Fibroblast of lung (primary cell): ENCODE measurements around the gene DUSP1. TPM values are rescaled to one million over a fixed set of nuclear protein-coding genes. Genes with fewer than 3 reads are reported as not detected.

Experiments
- DNase-seq, 2 donors: peaks; one replicate each; pipeline versions ENCODE4 v3.0.0 to v3.0.0-alpha.2; 2010; ENCODE audit warnings: low read depth in 2 of 2
- H2AFZ ChIP-seq: 2 replicates; pipeline ENCODE4 v1.5.1; 2012; ENCODE audit warnings: low read length, control low read depth, inconsistent platforms
- H3K27ac ChIP-seq: 2 replicates; pipeline ENCODE4 v1.5.1; 2011; ENCODE audit warnings: low read length, control low read depth; ENCODE audit not compliant: insufficient read depth
- H3K27me3 ChIP-seq: 2 replicates; pipeline ENCODE4 v1.5.1; 2011; ENCODE audit warnings: mild to moderate bottlenecking, low read length; ENCODE audit not compliant: control insufficient read depth, insufficient read depth
- H3K36me3 ChIP-seq: 2 replicates; pipeline ENCODE4 v1.5.1; 2011; ENCODE audit warnings: low read length; ENCODE audit not compliant: control insufficient read depth, insufficient read depth
- H3K4me1 ChIP-seq: 2 replicates; pipeline ENCODE4 v1.5.1; 2011; ENCODE audit warnings: low read length; ENCODE audit not compliant: control insufficient read depth, insufficient read depth; ENCODE audit errors: extremely low read depth
- H3K4me2 ChIP-seq: 2 replicates; pipeline ENCODE4 v1.5.1; 2011; ENCODE audit warnings: low read length, control low read depth; ENCODE audit not compliant: insufficient read depth; ENCODE audit errors: extremely low read depth
- H3K4me3 ChIP-seq, 4 experiments: fragments of 200-600 bp in 1 of 4; sonication (generic) in 1 of 4; replicated peaks in 1 of 4; 2 replicates each; pipeline ENCODE4 v1.5.1; 2011 to 2016; ENCODE audit warnings: low read length in 4 of 4, low read depth in 3 of 4, mild to moderate bottlenecking in 3 of 4, control low read depth in 2 of 4, inconsistent platforms in 1 of 4, mixed read lengths in 1 of 4; ENCODE audit not compliant: insufficient read depth in 1 of 4; ENCODE audit errors: control extremely low read depth in 1 of 4
- H3K79me2 ChIP-seq: 2 replicates; pipeline ENCODE4 v1.5.1; 2012; ENCODE audit warnings: mild to moderate bottlenecking, low read length, inconsistent platforms; ENCODE audit not compliant: control insufficient read depth, insufficient read depth
- H3K9ac ChIP-seq: 2 replicates; pipeline ENCODE4 v1.5.1; 2011; ENCODE audit warnings: mild to moderate bottlenecking, low read length, control low read depth; ENCODE audit not compliant: insufficient read depth
- H3K9me3 ChIP-seq: 2 replicates; pipeline ENCODE4 v1.5.1; 2012; ENCODE audit warnings: low read depth, low read length; ENCODE audit not compliant: control insufficient read depth, insufficient read depth
- H4K20me1 ChIP-seq: 2 replicates; pipeline ENCODE4 v1.5.1; 2011; ENCODE audit warnings: low read length; ENCODE audit not compliant: control insufficient read depth, insufficient read depth; ENCODE audit errors: extremely low read depth
- CTCF ChIP-seq, 2 donors: IDR thresholded peaks in 1 of 2; conservative IDR thresholded peaks in 1 of 2; 1 replicate in 1 of 2; 2 replicates in 1 of 2; pipeline ENCODE4 v1.5.1; 2011 to 2012; ENCODE audit warnings: low read length in 2 of 2, control low read depth in 1 of 2, inconsistent platforms in 1 of 2, low read depth in 1 of 2, mild to moderate bottlenecking in 1 of 2
- EZH2 ChIP-seq: IDR thresholded peaks from 2 replicates; pipeline ENCODE4 v1.5.1; 2012; ENCODE audit warnings: low read length, control low read depth, mild to moderate bottlenecking; ENCODE audit errors: missing control alignments
- polyA plus RNA-seq, 2 donors: library from polyadenylated mRNA; depleted of rRNA in 1 of 2; stranded (reverse) in 1 of 2; unstranded in 1 of 2; fragments of >200 nt; gene quantifications; 2 replicates each; pipeline ENCODE4 v1.2.1, GENCODE V29; 2011 to 2012; ENCODE audit warnings: missing spikeins in 1 of 2
- total RNA-seq: library from RNA; depleted of rRNA; stranded (reverse); fragments of >200 nt; gene quantifications from 2 replicates; pipeline ENCODE4 v1.2.1, GENCODE V29; 2014

DUSP1 gene
- total and polyA plus RNA-seq, 2 donors (not counting 1 experiment from before 2014, with no cell fraction given): 121 to 148 TPM

GRCh38 chr5:172749881-172750633 is 20.9 kb downstream of the DUSP1 start:
- Histone ChIP-seq H2AFZ (peak overlapping the region; percentile 13), H3K36me3 (no peaks in the 10 kb centered on the region)

GRCh38 chr5:172749076-172749475 is 21.9 kb downstream of the DUSP1 start:
- no peak overlapping the region for H3K9ac ChIP-seq
- no peak for DNase-seq
- peaks cover 2% of the 10 kb centered on the region for H3K4me1 ChIP-seq
- H3K79me2 ChIP-seq: no peaks in the 10 kb centered on the region
- TF ChIP-seq EZH2 (no peak), CTCF (conservative IDR thresholded peaks at IDR 0.05 in 1 of 2, IDR thresholded peaks at IDR 0.05 in 1 of 2; ENCODE audit: low read depth in 1 of 2, low read length in 2 of 2) (no peak)
- H3K4me3 ChIP-seq: no peak overlapping the region
- peak overlapping the region; percentile 59 for H3K27ac ChIP-seq
- H3K27me3 ChIP-seq: no peaks in the 10 kb centered on the region
- H2AFZ ChIP-seq: no peak overlapping the region
- no peaks in the 10 kb centered on the region for H3K9me3 ChIP-seq
- no peaks in the 10 kb centered on the region for H3K36me3 ChIP-seq
- no peak overlapping the region for H3K4me2 ChIP-seq
- H4K20me1 ChIP-seq: no peaks in the 10 kb centered on the region

More at GRCh38 chr5:172749881-172750633, 20.9 kb downstream of the DUSP1 start:
- Histone ChIP-seq H3K4me2 (no peak overlapping the region), H3K9me3 (no peaks in the 10 kb centered on the region), H3K27me3 (no peaks in the 10 kb centered on the region), H3K27ac (no peak overlapping the region), H3K9ac (no peak overlapping the region), H3K4me3 (no peak overlapping the region), H3K4me1 (peaks cover 2% of the 10 kb centered on the region), H3K79me2 (no peaks in the 10 kb centered on the region), H4K20me1 (no peaks in the 10 kb centered on the region)
- no peak for TF ChIP-seq CTCF (conservative IDR thresholded peaks at IDR 0.05 in 1 of 2, IDR thresholded peaks at IDR 0.05 in 1 of 2; ENCODE audit: low read depth in 1 of 2, low read length in 2 of 2)
- no peak for TF ChIP-seq EZH2
- DNase-seq: peak; percentile 49 to 57

GRCh38 chr5:172748341-172748843 is 22.6 kb downstream of the DUSP1 start:
- DNase-seq: peak; percentile 65 to 76
- Histone ChIP-seq H3K27me3 (no peaks in the 10 kb centered on the region), H4K20me1 (no peaks in the 10 kb centered on the region), H3K4me3 (no peak overlapping the region), H3K4me1 (peaks cover 2% of the 10 kb centered on the region), H3K36me3 (no peaks in the 10 kb centered on the region), H2AFZ (no peak overlapping the region), H3K27ac (peak overlapping the region; percentile 59), H3K4me2 (no peak overlapping the region), H3K79me2 (no peaks in the 10 kb centered on the region), H3K9me3 (no peaks in the 10 kb centered on the region), H3K9ac (peak overlapping the region; percentile 48)
- no peak for TF ChIP-seq EZH2
- no peak for TF ChIP-seq CTCF (conservative IDR thresholded peaks at IDR 0.05 in 1 of 2, IDR thresholded peaks at IDR 0.05 in 1 of 2; ENCODE audit: low read depth in 1 of 2, low read length in 2 of 2)
